GM19468 (cell line): ENCODE measurements around the gene ZCCHC14.

ENCODE experiments used
- ATAC-seq: cut with Tn5 transposase; IDR thresholded peaks from one replicate; pipeline ENCODE4 v1.9.1; 2021; ENCODE audit warnings: mild to moderate bottlenecking, moderate library complexity, moderate number of reproducible peaks; ENCODE audit not compliant: unreplicated experiment; ENCODE audit errors: extremely low read depth

The ZCCHC14 gene

GRCh38 chr16:87492721-87493607 is at the start of gene ZCCHC14:
ZCCHC14 (minus strand) TSS chr16:87493024; CDS start chr16:87492238, 786 bp downstream.
- peak; percentile 21 for ATAC-seq

DNA sequence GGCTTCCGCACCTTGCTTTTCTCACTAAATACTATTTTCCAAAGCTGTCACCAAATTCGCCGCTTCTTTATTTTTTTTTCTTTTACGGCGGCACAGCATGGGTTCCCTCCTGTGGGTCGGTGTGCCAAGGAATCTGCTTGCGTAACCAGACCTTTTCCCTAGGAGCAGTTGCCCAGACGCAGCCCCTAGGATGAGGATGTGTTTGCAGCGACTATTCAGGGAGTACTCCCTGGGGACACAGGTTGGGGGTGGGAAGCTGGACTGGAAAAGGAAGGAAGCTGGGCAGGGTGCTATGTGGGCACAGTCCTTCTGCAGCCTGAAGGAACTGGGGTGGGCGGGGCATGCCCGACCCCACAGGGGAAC is 49.0 kb upstream of the ZCCHC14 start:
- ATAC-seq, result no peak

GRCh38 chr16:87541147-87541871 is 48.5 kb upstream of the ZCCHC14 start:
- no peak for ATAC-seq

GRCh38 chr16:87540897-87541146 is 48.0 kb upstream of the ZCCHC14 start:
- ATAC-seq, result no peak

- no peak for ATAC-seq
Measured at GRCh38 chr16:87540072-87540896, 47.5 kb upstream of the ZCCHC14 start.

GRCh38 chr16:87539113-87539512 is 46.3 kb upstream of the ZCCHC14 start:
- no peak for ATAC-seq

DNA sequence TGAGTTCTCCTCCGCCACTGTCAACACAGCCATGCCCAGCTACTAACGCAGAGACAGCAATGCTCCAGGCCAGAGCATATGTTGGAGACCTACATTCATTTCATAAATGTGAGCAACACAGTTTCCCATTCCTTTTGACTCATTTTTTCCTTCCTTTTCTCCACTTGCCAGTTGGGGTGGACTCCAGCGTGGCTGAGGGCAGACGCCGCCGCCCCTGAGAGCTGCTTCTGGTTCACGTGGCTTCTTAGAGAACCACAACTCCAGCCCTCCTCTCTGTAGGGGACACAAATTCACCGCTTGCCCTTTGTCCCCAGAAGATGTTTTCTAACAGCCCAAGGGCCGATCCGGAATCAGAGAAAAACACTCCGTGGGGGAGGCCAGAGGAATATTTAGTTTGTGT is 45.8 kb upstream of the ZCCHC14 start:
- no peak for ATAC-seq

- no peak for ATAC-seq
Measured at GRCh38 chr16:87538160-87538559, 45.3 kb upstream of the ZCCHC14 start.

DNA sequence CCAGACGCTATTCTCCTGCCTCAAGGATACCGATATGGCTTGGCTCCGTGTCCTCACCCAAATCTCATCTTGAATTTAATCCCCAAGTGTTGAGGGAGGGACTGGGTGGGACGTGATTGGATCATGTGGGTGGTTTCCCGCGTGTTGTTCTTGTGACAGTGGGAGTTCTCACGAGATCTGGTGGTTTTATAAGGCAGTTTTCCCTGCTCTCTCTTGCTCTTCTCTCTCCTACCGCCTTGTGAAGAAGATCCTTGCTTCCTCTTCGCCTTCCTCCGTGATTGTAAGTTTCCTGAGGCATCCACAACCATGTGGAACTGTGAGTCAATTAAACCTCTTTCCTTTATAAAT is 43.9 kb upstream of the ZCCHC14 start:
- no peak for ATAC-seq

DNA sequence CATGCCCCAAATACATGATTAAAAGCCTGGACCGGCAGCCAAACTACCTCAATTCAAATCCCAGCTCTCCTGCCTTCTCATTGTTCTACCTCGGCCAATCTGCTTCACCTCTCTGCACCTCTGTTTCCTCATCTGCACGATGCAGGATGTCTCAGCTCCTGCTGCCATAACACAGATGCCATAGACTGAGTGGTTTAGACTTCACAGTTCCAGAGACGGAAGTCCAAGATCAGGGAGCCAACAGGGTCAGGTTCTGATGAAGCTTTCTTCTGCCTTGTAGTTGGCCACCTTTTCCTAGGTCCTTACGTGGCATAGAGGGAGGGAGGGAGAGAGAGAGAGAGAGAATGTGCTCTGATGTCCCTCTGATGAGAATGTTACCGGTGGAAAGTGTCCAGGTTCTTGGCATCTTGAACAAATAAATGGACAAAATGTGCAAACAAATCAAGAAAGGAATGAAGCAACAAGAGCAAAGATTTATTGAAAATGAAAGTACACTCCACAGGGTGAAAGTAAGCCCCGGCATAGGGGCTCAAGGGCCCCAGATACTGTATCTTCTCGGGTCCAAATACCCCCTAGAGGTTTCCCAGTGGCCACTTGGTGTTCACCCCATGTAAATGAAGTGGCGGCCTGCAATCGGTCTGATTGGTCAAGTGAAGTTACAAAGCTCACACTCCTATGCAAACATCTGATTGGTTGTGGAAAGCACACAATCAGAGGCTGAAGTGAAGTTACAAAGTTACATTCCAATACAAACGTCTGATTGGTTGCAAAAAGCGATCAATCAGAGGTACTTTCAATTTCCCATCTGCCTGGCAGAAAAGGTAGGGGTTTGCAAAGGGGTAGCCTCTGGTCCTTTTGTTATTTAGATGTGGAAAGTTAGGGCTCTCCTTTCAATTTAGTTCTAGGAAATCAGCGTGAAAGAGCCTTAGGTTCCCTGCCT is 43.3 kb upstream of the ZCCHC14 start:
- ATAC-seq, result no peak

- ATAC-seq, result no peak
Measured at GRCh38 chr16:87535457-87535854, 42.6 kb upstream of the ZCCHC14 start.

DNA sequence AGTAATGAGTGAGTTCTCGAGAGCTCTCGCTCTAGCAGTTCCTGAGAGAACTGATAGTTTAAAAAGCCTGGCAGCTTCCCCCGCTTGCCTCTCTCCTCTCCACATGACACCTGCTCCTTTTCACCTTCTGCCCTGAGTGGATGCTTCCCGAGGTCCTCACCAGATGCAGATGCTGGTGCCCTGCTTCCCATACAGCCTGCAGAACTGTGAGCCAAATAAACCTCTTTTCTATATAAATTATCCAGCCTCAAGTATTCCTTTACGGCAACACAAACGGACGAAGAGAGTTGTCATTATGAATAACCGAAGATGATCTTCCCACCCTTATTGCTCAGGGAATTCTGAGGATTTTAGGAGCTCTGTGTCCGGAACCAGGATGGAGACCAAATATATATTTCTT is 41.9 kb upstream of the ZCCHC14 start:
- ATAC-seq, result no peak

DNA sequence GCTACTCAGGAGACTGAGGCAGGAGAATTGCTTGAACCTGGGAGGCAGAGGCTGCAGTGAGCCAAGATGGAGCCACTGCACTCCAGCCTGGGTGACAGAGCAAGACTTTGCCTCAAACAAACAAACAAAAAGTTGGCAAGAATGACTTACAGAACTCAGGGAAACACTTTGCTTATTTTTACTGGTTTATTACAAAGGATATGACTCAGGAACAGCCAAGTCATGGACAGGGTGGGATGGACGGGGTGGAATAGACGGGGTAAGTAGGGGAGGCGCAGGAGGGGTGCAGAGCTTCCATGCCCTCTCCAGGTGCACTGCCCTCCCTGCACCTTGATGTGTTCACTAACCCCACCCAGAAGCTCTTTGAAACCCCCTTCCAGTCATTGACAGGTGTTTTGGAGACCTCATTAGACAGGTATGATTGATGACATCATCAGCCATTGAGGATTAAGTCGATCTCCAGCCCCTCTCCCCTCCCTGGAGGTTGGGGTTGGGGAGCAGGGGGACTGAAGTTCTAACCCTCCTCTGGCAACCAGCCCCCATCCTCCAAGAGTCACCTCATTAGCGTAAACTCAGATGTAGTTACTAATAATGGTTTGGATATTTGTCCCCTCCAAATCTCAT is 41.3 kb upstream of the ZCCHC14 start:
- ATAC-seq, result no peak

DNA sequence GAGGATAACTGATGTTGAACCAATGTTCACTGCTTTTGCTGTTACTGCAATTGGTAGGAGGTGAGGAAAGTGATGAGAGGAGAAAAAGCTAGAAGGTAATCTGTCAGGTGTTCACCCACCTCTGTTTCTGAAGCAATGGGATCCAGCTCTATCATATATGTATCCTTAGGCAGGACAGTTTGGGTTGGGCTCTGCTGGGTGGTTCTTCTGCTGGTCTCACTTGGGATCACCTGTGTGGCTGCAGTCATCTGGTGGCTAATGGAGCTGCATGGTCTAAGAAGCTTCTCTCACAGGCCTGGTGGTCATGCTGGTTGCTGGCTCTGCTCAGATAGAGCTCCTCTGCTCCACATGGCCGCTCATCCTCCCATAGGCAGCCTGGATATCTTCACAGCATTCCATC is 40.2 kb upstream of the ZCCHC14 start:
- no peak for ATAC-seq

DNA sequence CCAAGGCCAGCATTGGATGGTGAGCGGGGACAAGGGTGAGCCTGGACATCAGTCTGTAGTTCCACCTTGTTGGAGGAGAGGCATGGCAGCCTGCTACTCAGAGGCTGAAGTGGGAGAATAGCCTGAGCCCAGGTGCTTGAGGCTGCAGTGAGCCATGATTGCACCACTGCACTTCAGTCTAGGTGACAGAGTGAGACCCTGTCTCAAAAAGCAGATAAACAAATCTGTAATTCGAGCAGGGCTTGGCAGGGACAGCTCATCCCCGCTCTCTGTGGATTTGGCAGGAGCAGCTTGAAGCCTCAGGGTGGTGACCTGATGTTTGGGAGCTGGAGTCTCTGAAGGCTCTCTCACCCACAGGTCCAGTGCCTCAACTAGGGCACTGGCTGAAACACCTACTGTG is 38.6 kb upstream of the ZCCHC14 start:
- no peak for ATAC-seq

DNA sequence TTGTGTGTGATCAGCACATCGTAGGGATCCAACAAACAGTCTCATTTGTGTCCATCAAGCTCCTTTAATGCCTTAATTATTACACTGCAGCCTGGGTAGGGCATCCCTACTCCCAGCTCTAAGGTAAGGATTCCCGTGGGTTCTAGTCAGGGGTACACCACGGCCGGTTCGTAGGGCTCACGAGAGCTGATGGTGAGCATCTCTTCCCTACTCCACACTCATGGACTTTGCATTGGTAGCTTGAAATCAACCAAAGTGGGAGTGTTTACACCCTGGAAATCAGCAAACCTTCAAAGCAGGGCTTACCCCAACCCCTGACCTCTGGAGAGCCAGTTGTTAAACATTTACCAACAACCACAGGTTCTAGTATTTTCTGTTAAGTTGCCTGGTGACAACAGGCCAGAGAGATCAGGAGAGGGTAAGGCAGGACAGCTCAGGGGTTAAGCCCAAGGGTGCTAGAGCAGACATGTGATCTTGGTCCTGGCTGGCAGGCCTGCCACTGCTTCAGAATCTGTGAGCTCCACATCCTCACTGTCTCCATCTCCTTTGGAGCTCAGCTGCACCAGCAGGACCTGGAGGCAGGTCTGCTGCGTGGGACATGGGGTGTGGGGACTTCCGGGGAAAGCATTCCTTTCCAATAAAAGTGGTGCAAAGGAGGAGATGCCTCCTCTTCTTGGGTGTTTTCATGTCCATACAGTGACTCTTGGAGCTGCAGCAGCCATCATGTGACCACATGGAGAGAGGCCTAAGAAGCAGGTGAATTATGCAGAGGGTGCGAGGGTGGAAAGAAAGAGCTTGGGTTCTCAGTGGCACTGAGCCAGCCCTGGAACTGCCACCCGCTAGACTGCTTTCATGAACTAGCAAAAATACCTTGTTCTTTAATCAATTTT is 36.1 kb upstream of the ZCCHC14 start:
- no peak for ATAC-seq

- no peak for ATAC-seq
Measured at GRCh38 chr16:87527055-87527724, 34.4 kb upstream of the ZCCHC14 start.
